IMR-90 (cell line): ENCODE data around the gene FAM168B. TPM values are rescaled to one million over a fixed set of nuclear protein-coding genes. Genes with fewer than 3 reads are reported as not detected.

Source experiments
- ATAC-seq: fragments of 200-7000 bp; cut with Tn5 transposase; 2 replicates; pipeline ENCODE4 v1.9.1; 2020; ENCODE audit warnings: low read depth, mild to moderate bottlenecking, moderate library complexity
- BruUV-seq: library from RNA; stranded (reverse); fragments of 400-500 nt; replicated peaks from 2 replicates; lab custom pipeline; 2021; lab: Mats Ljungman, UMichigan
- CTCF ChIA-PET: fragments of 300-600 bp; formaldehyde crosslinking; extraction: SDS; loops from one replicate; lab custom pipeline; 2021; ENCODE audit warnings: antibody characterized with exemption; lab: Yijun Ruan, JAX
- POLR2A ChIA-PET: fragments of 300-600 bp; sonication (Branson Sonifier 250); formaldehyde crosslinking; loops from one replicate; lab custom pipeline; 2022; ENCODE audit warnings: antibody characterized with exemption; ENCODE audit not compliant: unreplicated experiment; lab: Charles Lee
- DNase-seq: peaks from one replicate; pipeline ENCODE4 v3.0.0; 2013
- H2AFZ ChIP-seq: replicated peaks from 2 replicates; pipeline ENCODE3; 2013; ENCODE audit warnings: low read length, mild to moderate bottlenecking; ENCODE audit not compliant: poor library complexity
- H2AK5ac ChIP-seq: 2 replicates; pipeline ENCODE4 v1.6.1; 2013; ENCODE audit warnings: low read depth, low read length, inconsistent platforms
- H2AK9ac ChIP-seq: replicated peaks from 2 replicates; pipeline ENCODE3; 2013; ENCODE audit warnings: mild to moderate bottlenecking, low read depth, low read length, moderate library complexity; ENCODE audit not compliant: poor library complexity
- H2BK120ac ChIP-seq: 2 replicates; pipeline ENCODE4 v1.6.1; 2013; ENCODE audit warnings: low read depth, low read length, inconsistent platforms
- H2BK15ac ChIP-seq: 3 replicates; pipeline ENCODE4 v1.6.1; 2013; ENCODE audit warnings: low read depth, low read length, inconsistent platforms
- H2BK20ac ChIP-seq: 2 replicates; pipeline ENCODE4 v1.6.1; 2013; ENCODE audit warnings: low read depth, mild to moderate bottlenecking, inconsistent platforms, low read length, moderate library complexity
- H2BK5ac ChIP-seq: 2 replicates; pipeline ENCODE4 v1.6.1; 2013; ENCODE audit warnings: mild to moderate bottlenecking, low read depth, low read length, inconsistent platforms; ENCODE audit not compliant: poor library complexity, severe bottlenecking
- H3K14ac ChIP-seq: replicated peaks from 2 replicates; pipeline ENCODE4 v1.6.1; 2013; ENCODE audit warnings: low read depth, low read length, inconsistent platforms
- H3K18ac ChIP-seq: 2 replicates; pipeline ENCODE4 v1.6.1; 2013; ENCODE audit warnings: low read depth, low read length, control low read depth
- H3K23ac ChIP-seq: 2 replicates; pipeline ENCODE4 v1.6.1; 2013; ENCODE audit warnings: low read depth, low read length, inconsistent platforms
- H3K27ac ChIP-seq: 2 replicates; pipeline ENCODE4 v1.5.1; 2013; ENCODE audit warnings: mild to moderate bottlenecking, control low read depth, low read length; ENCODE audit not compliant: insufficient read depth
- H3K27me3 ChIP-seq: 2 replicates; pipeline ENCODE4 v1.6.1; 2013; ENCODE audit warnings: low read length; ENCODE audit not compliant: control insufficient read depth, insufficient read depth
- H3K36me3 ChIP-seq: 2 replicates; pipeline ENCODE4 v1.6.1; 2013; ENCODE audit warnings: low read length, mixed read lengths; ENCODE audit not compliant: control insufficient read depth, insufficient read depth
- H3K4ac ChIP-seq: 2 replicates; pipeline ENCODE4 v1.6.1; 2013; ENCODE audit warnings: low read depth, low read length, inconsistent platforms
- H3K4me1 ChIP-seq: 2 replicates; pipeline ENCODE4 v1.6.1; 2013; ENCODE audit warnings: low read length, mixed read lengths; ENCODE audit not compliant: control insufficient read depth, insufficient read depth
- H3K4me2 ChIP-seq: 2 replicates; pipeline ENCODE4 v1.6.1; 2013; ENCODE audit warnings: low read depth, mild to moderate bottlenecking, control low read depth, low read length, moderate library complexity
- H3K4me3 ChIP-seq: 2 replicates; pipeline ENCODE4 v1.5.1; 2013; ENCODE audit warnings: low read depth, mild to moderate bottlenecking, control low read depth, low read length, moderate library complexity; ENCODE audit not compliant: insufficient read depth
- H3K56ac ChIP-seq: 2 replicates; pipeline ENCODE4 v1.6.1; 2013; ENCODE audit warnings: low read length, inconsistent platforms; ENCODE audit not compliant: insufficient read depth; ENCODE audit errors: extremely low read depth
- H3K79me1 ChIP-seq, 2 experiments: 2 replicates each; pipeline ENCODE4 v1.6.1; 2013; ENCODE audit warnings: low read length in 2 of 2, inconsistent platforms in 1 of 2, low read depth in 1 of 2
- H3K9ac ChIP-seq: 2 replicates; pipeline ENCODE4 v1.6.1; 2013; ENCODE audit warnings: low read depth, low read length, control low read depth
- H3K9me1 ChIP-seq: 2 replicates; pipeline ENCODE4 v1.6.1; 2013; ENCODE audit warnings: low read length, inconsistent platforms; ENCODE audit not compliant: insufficient read depth
- H3K9me3 ChIP-seq: 2 replicates; pipeline ENCODE4 v1.6.1; 2013; ENCODE audit warnings: low read length; ENCODE audit not compliant: control insufficient read depth, insufficient read depth
- H4K20me1 ChIP-seq: 2 replicates; pipeline ENCODE4 v1.6.1; 2013; ENCODE audit warnings: low read length, inconsistent platforms; ENCODE audit not compliant: insufficient read depth
- H4K5ac ChIP-seq: 2 replicates; pipeline ENCODE4 v1.6.1; 2013; ENCODE audit warnings: mild to moderate bottlenecking, low read depth, low read length, control low read depth
- H4K8ac ChIP-seq, 2 experiments: 2 replicates each; pipeline ENCODE4 v1.6.1; 2013; ENCODE audit warnings: low read depth in 2 of 2, low read length in 2 of 2, control low read depth in 1 of 2, inconsistent platforms in 1 of 2
- H4K91ac ChIP-seq: 2 replicates; pipeline ENCODE4 v1.6.1; 2013; ENCODE audit warnings: low read depth, low read length, inconsistent platforms; ENCODE audit not compliant: insufficient read depth
- BHLHE40 ChIP-seq: fragments of 150-350 bp; IDR thresholded peaks from 2 replicates; pipeline ENCODE4 v1.6.1; 2016; ENCODE audit warnings: mild to moderate bottlenecking, low read depth, low read length
- CEBPB ChIP-seq: IDR thresholded peaks from 2 replicates; pipeline ENCODE4 v1.6.1; 2012; ENCODE audit warnings: low read depth, low read length, improper control_type of control experiment
- CHD1 ChIP-seq: IDR thresholded peaks from 2 replicates; pipeline ENCODE4 v1.6.1; 2012; ENCODE audit warnings: low read depth, low read length, improper control_type of control experiment
- FOS ChIP-seq: fragments of 150-350 bp; IDR thresholded peaks from 2 replicates; pipeline ENCODE4 v1.6.1; 2016; ENCODE audit warnings: low read depth, low read length
- MAFK ChIP-seq: IDR thresholded peaks from 2 replicates; pipeline ENCODE4 v1.6.1; 2012; ENCODE audit warnings: low read depth, low read length, improper control_type of control experiment
- MAZ ChIP-seq: IDR thresholded peaks from 2 replicates; pipeline ENCODE4 v1.6.1; 2012; ENCODE audit warnings: low read depth, mild to moderate bottlenecking, low read length, improper control_type of control experiment, moderate library complexity, borderline replicate concordance
- MXI1 ChIP-seq: IDR thresholded peaks from 2 replicates; pipeline ENCODE4 v1.6.1; 2012; ENCODE audit warnings: low read depth, mild to moderate bottlenecking, low read length, moderate library complexity, borderline replicate concordance
- NFE2L2 ChIP-seq: fragments of 150-350 bp; IDR thresholded peaks from 2 replicates; pipeline ENCODE4 v1.6.1; 2016; ENCODE audit warnings: low read depth, mild to moderate bottlenecking, low read length
- POLR2A ChIP-seq: IDR thresholded peaks from 2 replicates; pipeline ENCODE4 v1.6.1; 2012; ENCODE audit warnings: mild to moderate bottlenecking, low read depth, low read length
- RAD21 ChIP-seq: IDR thresholded peaks from 2 replicates; pipeline ENCODE4 v1.6.1; 2012; ENCODE audit warnings: low read length, improper control_type of control experiment
- RCOR1 ChIP-seq: IDR thresholded peaks from 2 replicates; pipeline ENCODE4 v1.6.1; 2012; ENCODE audit warnings: mild to moderate bottlenecking, low read length, improper control_type of control experiment; ENCODE audit not compliant: insufficient replicate concordance
- RFX5 ChIP-seq: IDR thresholded peaks from 2 replicates; pipeline ENCODE4 v1.8.0; 2012; ENCODE audit warnings: low read depth, mild to moderate bottlenecking, low read length, moderate library complexity
- SMC3 ChIP-seq: fragments of 150-350 bp; IDR thresholded peaks from 2 replicates; pipeline ENCODE4 v1.6.1; 2016; ENCODE audit warnings: low read depth, mild to moderate bottlenecking, antibody characterized with exemption, low read length, moderate library complexity
- dilution Hi-C: fragments of 300-500 bp; cut with HindIII; formaldehyde crosslinking; loops from one replicate; pipeline ENCODE4 v1.14.3; 2018; ENCODE audit warnings: low sequenced_read_pairs; ENCODE audit not compliant: unreplicated experiment
- in situ Hi-C: fragments of 300-500 bp; cut with MboI; formaldehyde crosslinking; loops from 3 replicates; pipeline ENCODE4 v1.14.3; 2019; ENCODE audit warnings: low sequenced_read_pairs, inconsistent platforms, mixed read lengths
- intact Hi-C: fragments of 100-400 bp; cut with micrococcal nuclease; formaldehyde crosslinking; loops from 2 replicates; pipeline ENCODE4 v1.10.0; 2022
- polyA plus RNA-seq, 3 experiments: library from polyadenylated mRNA; depleted of rRNA; stranded (reverse); fragments of >200 nt; gene quantifications; 2 replicates each; pipeline ENCODE4 v1.2.3, GENCODE V29; 2012; ENCODE audit warnings: low replicate concordance in 1 of 3
- total RNA-seq: library from RNA; depleted of rRNA; stranded (reverse); fragments of >200 nt; gene quantifications from 2 replicates; pipeline ENCODE4 v1.2.3, GENCODE V29; 2012
- TF ChIP-seq, protein P1 (sequence below): fragments of 150-350 bp; IDR thresholded peaks from 2 replicates; pipeline ENCODE4 v1.6.1; 2017; ENCODE audit warnings: mild to moderate bottlenecking, antibody characterized with exemption, low read length, low read depth
- TF ChIP-seq, protein P2 (sequence below): conservative IDR thresholded peaks from 2 replicates; pipeline ENCODE4 v1.5.1; 2012; ENCODE audit warnings: mild to moderate bottlenecking, low read depth, low read length, improper control_type of control experiment
- TF ChIP-seq, protein P3 (sequence below): fragments of 150-350 bp; IDR thresholded peaks from 2 replicates; pipeline ENCODE4 v1.6.1; 2016; ENCODE audit warnings: low read depth, mild to moderate bottlenecking, low read length, moderate library complexity, borderline replicate concordance

Gene FAM168B
- total and polyA plus RNA-seq, 2 of the 4 experiments (the other 2 are of a cell fraction) = 76.4 to 106 TPM

DNA sequence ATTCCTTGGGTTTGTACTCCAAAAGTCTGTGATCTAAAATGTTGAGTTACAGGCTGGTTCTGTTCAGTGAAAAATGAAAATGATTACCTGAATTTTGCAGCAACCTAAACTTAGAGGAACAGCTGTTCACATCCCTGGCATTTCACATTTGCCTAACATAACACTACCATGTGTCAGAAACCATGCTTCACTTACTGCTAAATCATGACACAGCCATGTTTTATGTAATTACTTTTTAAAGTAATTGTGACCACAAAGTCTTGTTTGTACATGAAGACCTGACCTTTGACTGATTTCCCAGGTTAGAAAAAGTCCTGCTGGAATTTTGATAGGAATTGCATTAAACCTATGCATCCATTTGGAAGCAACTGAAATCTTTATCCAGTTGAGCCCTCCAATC, 79.1 kb downstream of the FAM168B start:
- no peak overlapping the region for H2BK5ac ChIP-seq
- peaks cover 3% of the 10 kb centered on the region for H3K4me1 ChIP-seq
- no peak overlapping the region for H3K4ac ChIP-seq
- no peaks in the 10 kb centered on the region for H3K9me1 ChIP-seq
- no peak overlapping the region for H2AK5ac ChIP-seq
- H3K27ac ChIP-seq = no peak overlapping the region
- peaks cover 8% of the 10 kb centered on the region for H3K27me3 ChIP-seq
- no peak overlapping the region for H2BK20ac ChIP-seq
- POLR2A ChIA-PET = no interaction called here
- H4K5ac ChIP-seq = no peak overlapping the region
- dilution Hi-C loops (no loop called here), in situ Hi-C loops (no loop called here), intact Hi-C loops (no loop called here)
- no peak overlapping the region for H3K4me3 ChIP-seq
- no peak for ATAC-seq
- H3K56ac ChIP-seq = no peak overlapping the region
- H3K4me2 ChIP-seq = no peak overlapping the region
- H2BK15ac ChIP-seq = no peak overlapping the region
- H2AK9ac ChIP-seq = no peak overlapping the region
- no peaks in the 10 kb centered on the region for H3K79me1 ChIP-seq
- no peaks in the 10 kb centered on the region for H3K9me3 ChIP-seq
- DNase-seq = no peak
- TF ChIP-seq, protein P1, sequence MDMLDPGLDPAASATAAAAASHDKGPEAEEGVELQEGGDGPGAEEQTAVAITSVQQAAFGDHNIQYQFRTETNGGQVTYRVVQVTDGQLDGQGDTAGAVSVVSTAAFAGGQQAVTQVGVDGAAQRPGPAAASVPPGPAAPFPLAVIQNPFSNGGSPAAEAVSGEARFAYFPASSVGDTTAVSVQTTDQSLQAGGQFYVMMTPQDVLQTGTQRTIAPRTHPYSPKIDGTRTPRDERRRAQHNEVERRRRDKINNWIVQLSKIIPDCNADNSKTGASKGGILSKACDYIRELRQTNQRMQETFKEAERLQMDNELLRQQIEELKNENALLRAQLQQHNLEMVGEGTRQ = no peak
- TF ChIP-seq RCOR1 (no peak), MAZ (no peak), RFX5 (no peak), BHLHE40 (no peak), SMC3 (no peak), CHD1 (no peak), NFE2L2 (no peak), RAD21 (no peak), FOS (no peak), CEBPB (no peak), POLR2A (no peak), MXI1 (no peak), MAFK (no peak)
- TF ChIP-seq, protein P2, sequence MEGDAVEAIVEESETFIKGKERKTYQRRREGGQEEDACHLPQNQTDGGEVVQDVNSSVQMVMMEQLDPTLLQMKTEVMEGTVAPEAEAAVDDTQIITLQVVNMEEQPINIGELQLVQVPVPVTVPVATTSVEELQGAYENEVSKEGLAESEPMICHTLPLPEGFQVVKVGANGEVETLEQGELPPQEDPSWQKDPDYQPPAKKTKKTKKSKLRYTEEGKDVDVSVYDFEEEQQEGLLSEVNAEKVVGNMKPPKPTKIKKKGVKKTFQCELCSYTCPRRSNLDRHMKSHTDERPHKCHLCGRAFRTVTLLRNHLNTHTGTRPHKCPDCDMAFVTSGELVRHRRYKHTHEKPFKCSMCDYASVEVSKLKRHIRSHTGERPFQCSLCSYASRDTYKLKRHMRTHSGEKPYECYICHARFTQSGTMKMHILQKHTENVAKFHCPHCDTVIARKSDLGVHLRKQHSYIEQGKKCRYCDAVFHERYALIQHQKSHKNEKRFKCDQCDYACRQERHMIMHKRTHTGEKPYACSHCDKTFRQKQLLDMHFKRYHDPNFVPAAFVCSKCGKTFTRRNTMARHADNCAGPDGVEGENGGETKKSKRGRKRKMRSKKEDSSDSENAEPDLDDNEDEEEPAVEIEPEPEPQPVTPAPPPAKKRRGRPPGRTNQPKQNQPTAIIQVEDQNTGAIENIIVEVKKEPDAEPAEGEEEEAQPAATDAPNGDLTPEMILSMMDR = no peak
- TF ChIP-seq, protein P3, sequence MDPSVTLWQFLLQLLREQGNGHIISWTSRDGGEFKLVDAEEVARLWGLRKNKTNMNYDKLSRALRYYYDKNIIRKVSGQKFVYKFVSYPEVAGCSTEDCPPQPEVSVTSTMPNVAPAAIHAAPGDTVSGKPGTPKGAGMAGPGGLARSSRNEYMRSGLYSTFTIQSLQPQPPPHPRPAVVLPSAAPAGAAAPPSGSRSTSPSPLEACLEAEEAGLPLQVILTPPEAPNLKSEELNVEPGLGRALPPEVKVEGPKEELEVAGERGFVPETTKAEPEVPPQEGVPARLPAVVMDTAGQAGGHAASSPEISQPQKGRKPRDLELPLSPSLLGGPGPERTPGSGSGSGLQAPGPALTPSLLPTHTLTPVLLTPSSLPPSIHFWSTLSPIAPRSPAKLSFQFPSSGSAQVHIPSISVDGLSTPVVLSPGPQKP = no peak
- H2BK120ac ChIP-seq = no peak overlapping the region
- BruUV-seq = no TSS peak
- H3K18ac ChIP-seq = no peak overlapping the region
- no peak overlapping the region for H4K91ac ChIP-seq
- no peak overlapping the region for H4K8ac ChIP-seq
- CTCF ChIA-PET = no interaction called here
- no peaks in the 10 kb centered on the region for H4K20me1 ChIP-seq
- H3K9ac ChIP-seq = no peak overlapping the region
- no peak overlapping the region for H3K23ac ChIP-seq
- H3K14ac ChIP-seq = no peak overlapping the region
- no peak overlapping the region for H2AFZ ChIP-seq
- no peaks in the 10 kb centered on the region for H3K36me3 ChIP-seq
